Amniotic stem cell (primary cell): ENCODE measurements around the gene LRRC75A.
"Not testable (repeated sequence)": the region's sequence is repeated elsewhere in the genome, so short reads cannot be mapped to it uniquely, and the experiment has no call there.

Source experiments
- DNase-seq: peaks from one replicate; lab custom pipeline; 2025; lab: John Stamatoyannopoulos, UW

The LRRC75A gene

GRCh38 chr17:16398270-16399267, 93.4 kb downstream of the LRRC75A start:
- no peak for DNase-seq

DNA sequence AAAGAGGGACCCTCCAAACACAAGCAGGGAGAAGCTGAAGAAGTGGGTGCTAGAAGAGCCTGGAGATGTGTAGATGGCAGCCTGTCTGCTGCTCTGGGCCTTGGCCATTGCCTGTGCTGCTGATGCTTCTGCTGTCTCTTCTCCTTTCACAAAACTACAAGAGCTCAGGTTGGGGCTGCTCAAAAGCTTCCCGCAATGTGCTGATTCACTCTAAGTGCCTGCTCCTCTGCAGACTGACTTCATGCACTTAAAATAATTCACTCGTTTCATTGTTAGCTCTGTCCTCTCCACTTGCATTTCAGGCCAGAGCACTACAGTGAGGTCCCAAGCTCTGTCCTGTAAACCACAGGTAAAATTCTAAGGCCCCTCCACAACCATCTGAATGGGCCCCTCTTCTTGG, 95.3 kb downstream of the LRRC75A start:
- DNase-seq, result not testable (repeated sequence)

DNA sequence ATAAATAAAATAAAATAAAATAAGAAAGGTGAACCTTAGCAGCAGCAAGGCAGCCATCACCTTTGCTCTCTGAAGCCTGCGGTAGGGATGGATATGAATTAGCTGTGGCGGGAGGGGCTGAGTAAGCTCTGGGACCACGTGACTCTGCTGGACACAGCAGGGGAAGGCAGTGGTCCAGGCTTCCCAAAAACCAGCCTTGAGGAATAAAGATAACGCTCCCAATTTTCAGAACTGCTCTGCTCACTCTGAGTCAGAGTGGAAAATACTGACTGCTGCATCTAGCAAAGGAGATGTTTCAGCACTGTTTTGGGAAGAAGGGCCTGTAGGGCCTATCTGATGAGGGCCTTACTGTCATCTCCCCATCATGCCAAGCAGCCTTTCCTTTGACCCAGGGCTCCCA, 96.1 kb downstream of the LRRC75A start:
- not testable (repeated sequence) for DNase-seq

DNA sequence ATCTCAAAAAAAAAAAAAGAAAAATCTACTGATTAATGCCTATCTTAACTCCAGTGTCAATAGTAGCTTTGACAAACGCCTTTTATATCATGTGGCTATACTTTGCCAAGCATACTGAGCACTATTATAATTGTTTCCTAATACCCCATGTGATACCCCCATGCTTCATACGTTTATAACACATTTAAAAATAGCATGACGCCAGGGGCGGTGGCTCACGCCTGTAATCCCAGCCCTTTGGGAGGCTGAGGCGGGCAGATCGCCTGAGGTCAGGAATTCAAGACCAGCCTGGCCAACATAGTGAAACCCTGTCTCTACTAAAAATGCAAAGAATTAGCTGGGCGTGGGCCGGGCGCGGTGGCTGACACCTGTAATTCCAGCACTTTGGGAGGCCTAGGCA, 99.5 kb downstream of the LRRC75A start:
- not testable (repeated sequence) for DNase-seq
